Spleen (tissue), 11 donors: ENCODE measurements around the gene CLASP1. TPM values are rescaled to one million over a fixed set of nuclear protein-coding genes. Genes with fewer than 3 reads are reported as not detected.
"Not testable (repeated sequence)": the region's sequence is repeated elsewhere in the genome, so short reads cannot be mapped to it uniquely, and the experiment has no call there.

Source experiments
- DNase-seq: peaks from one replicate; pipeline ENCODE4 v3.0.0-alpha.2; 2020
- H3K27ac ChIP-seq, 8 donors: fragments of 200-600 bp; sonication (generic) in 7 of 8; 1 replicate in 4 of 8; 2 replicates in 4 of 8; pipeline versions ENCODE4 v1.5.0 to v1.8.0; 2016 to 2021; ENCODE audit warnings: inconsistent platforms in 4 of 8, mild to moderate bottlenecking in 4 of 8, moderate library complexity in 1 of 8
- H3K27me3 ChIP-seq, 7 donors: fragments of 200-600 bp; sonication (generic) in 6 of 7; replicated peaks in 1 of 7; 1 replicate in 4 of 7; 2 replicates in 3 of 7; pipeline versions ENCODE4 v1.5.0 to v1.8.0; 2016 to 2021; ENCODE audit warnings: inconsistent platforms in 3 of 7, mild to moderate bottlenecking in 1 of 7
- H3K36me3 ChIP-seq, 6 donors: fragments of 200-600 bp; sonication (generic) in 5 of 6; 1 replicate in 4 of 6; 2 replicates in 2 of 6; pipeline versions ENCODE4 v1.5.0 to v1.8.0; 2016 to 2021; ENCODE audit warnings: inconsistent platforms in 2 of 6
- H3K4me1 ChIP-seq, 6 donors: fragments of 200-600 bp; sonication (generic) in 5 of 6; 1 replicate in 3 of 6; 2 replicates in 3 of 6; pipeline versions ENCODE4 v1.5.0 to v1.8.0; 2016 to 2021; ENCODE audit warnings: inconsistent platforms in 3 of 6
- H3K4me3 ChIP-seq, 8 donors: fragments of 200-600 bp; sonication (generic) in 7 of 8; 1 replicate in 4 of 8; 2 replicates in 4 of 8; pipeline versions ENCODE4 v1.5.0 to v1.8.0; 2016 to 2021; ENCODE audit warnings: inconsistent platforms in 4 of 8, mild to moderate bottlenecking in 4 of 8, moderate library complexity in 2 of 8
- H3K9me3 ChIP-seq, 8 donors: fragments of 200-600 bp; sonication (generic) in 7 of 8; 1 replicate in 4 of 8; 2 replicates in 4 of 8; pipeline versions ENCODE4 v1.5.0 to v1.8.0; 2016 to 2021; ENCODE audit warnings: inconsistent platforms in 4 of 8
- POLR2A ChIP-seq, 3 donors: fragments of 450-650 bp; IDR thresholded peaks; one replicate each; pipeline ENCODE4 v1.5.1; 2017; ENCODE audit warnings: antibody characterized with exemption in 3 of 3, mild to moderate bottlenecking in 1 of 3
- POLR2AphosphoS5 ChIP-seq, 3 donors: sonication (generic); formaldehyde crosslinking; IDR thresholded peaks; one replicate each; pipeline ENCODE4 v1.5.1; 2017; ENCODE audit warnings: antibody characterized with exemption in 3 of 3
- WGBS, 5 donors: extraction: QIAGEN DNeasy Blood & Tissue Kit in 3 of 5; methylation state at CpG; one replicate each; pipeline versions ENCODE4 v1.1.5 to v1.1.7; 2013 to 2018; 5-methylcytosine and 5-hydroxymethylcytosine counted together
- intact Hi-C: fragments of 100-400 bp; cut with DNase I; formaldehyde crosslinking; loops from one replicate; pipeline ENCODE4 v1.15.0; 2023; ENCODE audit warnings: low total_unique reads
- polyA plus RNA-seq, 3 donors: library from polyadenylated mRNA; stranded (reverse); fragments of 200-250 nt; gene quantifications; one replicate each; pipeline ENCODE4 v1.2.1, GENCODE V29; 2013
- total RNA-seq, 7 donors: library from RNA; depleted of rRNA in 3 of 7; stranded (reverse); fragments of >200 nt in 3 of 7; fragmentation: NEBNext Ultra II Directional in 4 of 7; extraction: Animal tissue kit (Norgen Biotek cat#: 25700) in 4 of 7; gene quantifications; one replicate each; pipeline versions ENCODE4 v1.1.0 to v1.2.1, GENCODE V29; 2016 to 2021
- TF ChIP-seq, protein P1 (sequence below), 11 experiments: fragments of 200-600 bp in 7 of 11; fragments of 450-650 bp in 4 of 11; sonication (generic) in 4 of 11; IDR thresholded peaks in 8 of 11; conservative IDR thresholded peaks in 3 of 11; 1 replicate in 7 of 11; 2 replicates in 4 of 11; pipeline versions ENCODE4 v1.4.0 to v1.8.0; 2016 to 2021; ENCODE audit warnings: antibody characterized with exemption in 11 of 11, inconsistent platforms in 4 of 11, mild to moderate bottlenecking in 1 of 11
- donor health status: healthy with polysubstance abuse.
- donor health status: DM: no; HTN: no; CAD: no; lungs with moderate emphysema.
- donor health status: DM: no; HTN: no; CAD: no.
- donor health status: Bipolar disorder and iron deficiency.
- donor health status: healthy.
- donor health status: DM: no; HTN: no; CAD: no.
- donor health status: DM: yes; HTN: yes; CAD: no.

CLASP1 gene
- total and polyA plus RNA-seq, 10 donors: 4.0 to 103 (median 71.7) TPM

DNA sequence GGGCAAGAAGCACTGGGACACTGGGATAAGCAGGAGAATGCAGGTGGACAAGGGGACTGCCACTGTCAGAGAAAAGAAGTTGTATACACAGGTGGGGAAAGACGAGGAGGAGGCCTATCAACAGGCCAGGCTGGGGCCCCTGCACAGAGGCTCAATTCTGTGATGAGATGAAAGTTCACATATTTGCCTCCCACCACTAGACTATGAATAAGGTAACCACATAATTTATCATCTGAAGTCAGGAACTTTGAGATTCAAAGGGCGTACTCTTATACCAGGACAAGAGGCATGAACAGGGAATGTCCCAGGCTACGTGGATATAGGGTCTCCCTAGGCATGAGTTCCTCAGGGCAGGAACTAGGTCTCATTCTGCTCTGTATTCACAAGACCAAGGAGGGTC, 84.4 kb downstream of the CLASP1 start:
- TF ChIP-seq, protein P1, sequence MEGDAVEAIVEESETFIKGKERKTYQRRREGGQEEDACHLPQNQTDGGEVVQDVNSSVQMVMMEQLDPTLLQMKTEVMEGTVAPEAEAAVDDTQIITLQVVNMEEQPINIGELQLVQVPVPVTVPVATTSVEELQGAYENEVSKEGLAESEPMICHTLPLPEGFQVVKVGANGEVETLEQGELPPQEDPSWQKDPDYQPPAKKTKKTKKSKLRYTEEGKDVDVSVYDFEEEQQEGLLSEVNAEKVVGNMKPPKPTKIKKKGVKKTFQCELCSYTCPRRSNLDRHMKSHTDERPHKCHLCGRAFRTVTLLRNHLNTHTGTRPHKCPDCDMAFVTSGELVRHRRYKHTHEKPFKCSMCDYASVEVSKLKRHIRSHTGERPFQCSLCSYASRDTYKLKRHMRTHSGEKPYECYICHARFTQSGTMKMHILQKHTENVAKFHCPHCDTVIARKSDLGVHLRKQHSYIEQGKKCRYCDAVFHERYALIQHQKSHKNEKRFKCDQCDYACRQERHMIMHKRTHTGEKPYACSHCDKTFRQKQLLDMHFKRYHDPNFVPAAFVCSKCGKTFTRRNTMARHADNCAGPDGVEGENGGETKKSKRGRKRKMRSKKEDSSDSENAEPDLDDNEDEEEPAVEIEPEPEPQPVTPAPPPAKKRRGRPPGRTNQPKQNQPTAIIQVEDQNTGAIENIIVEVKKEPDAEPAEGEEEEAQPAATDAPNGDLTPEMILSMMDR (IDR thresholded peaks at IDR 0.05 in 8 of 11, conservative IDR thresholded peaks at IDR 0.05 in 3 of 11): no peak
- no peak for TF ChIP-seq POLR2AphosphoS5 (IDR thresholded peaks at IDR 0.05)
- no peak for TF ChIP-seq POLR2A (IDR thresholded peaks at IDR 0.05)
- Histone ChIP-seq H3K4me1 (peaks cover 0 to 46% (median 14%) of the 10 kb centered on the region in 6 donors), H3K27ac (no peak overlapping the region), H3K4me3 (no peak overlapping the region), H3K36me3 (peaks cover 0 to 8% (median 0%) of the 10 kb centered on the region in 6 donors), H3K9me3 (peaks cover 0 to 4% (median 0%) of the 10 kb centered on the region in 8 donors), H3K27me3 (no peaks in the 10 kb centered on the region)
- intact Hi-C loops: no loop called here
- WGBS, 5 donors: 89 to 92% (median 90%) methylated on average over 3 of the region's 3 CpGs
- DNase-seq: no peak

DNA sequence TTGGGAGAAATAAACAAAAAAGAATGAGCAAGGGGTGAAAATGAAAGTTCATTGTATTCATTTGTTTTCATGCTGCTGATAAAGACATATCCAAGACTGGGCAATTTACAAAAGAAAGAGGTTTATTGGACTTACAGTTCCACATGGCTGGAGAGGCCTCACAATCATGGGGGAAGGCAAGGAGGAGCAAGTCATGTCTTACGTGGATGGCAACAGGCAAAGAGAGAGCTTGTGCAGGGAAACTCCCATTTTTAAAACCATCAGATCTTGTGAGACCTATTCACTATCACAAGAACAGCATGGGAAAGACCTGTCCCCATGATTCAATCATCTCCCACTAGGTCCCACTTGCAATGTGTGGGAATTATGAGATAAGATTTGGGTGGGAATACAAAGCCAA, 85.5 kb downstream of the CLASP1 start:
- H3K27me3 ChIP-seq, H3K27ac ChIP-seq, H3K9me3 ChIP-seq, H3K4me3 ChIP-seq, DNase-seq, H3K36me3 ChIP-seq, intact Hi-C loops: not testable (repeated sequence)
- H3K4me1 ChIP-seq: peaks cover 0 to 47% (median 14%) of the 10 kb centered on the region in 6 donors
- WGBS, 5 donors: 71 to 96% (median 88%) methylated on average over 1 of the region's 1 CpG

DNA sequence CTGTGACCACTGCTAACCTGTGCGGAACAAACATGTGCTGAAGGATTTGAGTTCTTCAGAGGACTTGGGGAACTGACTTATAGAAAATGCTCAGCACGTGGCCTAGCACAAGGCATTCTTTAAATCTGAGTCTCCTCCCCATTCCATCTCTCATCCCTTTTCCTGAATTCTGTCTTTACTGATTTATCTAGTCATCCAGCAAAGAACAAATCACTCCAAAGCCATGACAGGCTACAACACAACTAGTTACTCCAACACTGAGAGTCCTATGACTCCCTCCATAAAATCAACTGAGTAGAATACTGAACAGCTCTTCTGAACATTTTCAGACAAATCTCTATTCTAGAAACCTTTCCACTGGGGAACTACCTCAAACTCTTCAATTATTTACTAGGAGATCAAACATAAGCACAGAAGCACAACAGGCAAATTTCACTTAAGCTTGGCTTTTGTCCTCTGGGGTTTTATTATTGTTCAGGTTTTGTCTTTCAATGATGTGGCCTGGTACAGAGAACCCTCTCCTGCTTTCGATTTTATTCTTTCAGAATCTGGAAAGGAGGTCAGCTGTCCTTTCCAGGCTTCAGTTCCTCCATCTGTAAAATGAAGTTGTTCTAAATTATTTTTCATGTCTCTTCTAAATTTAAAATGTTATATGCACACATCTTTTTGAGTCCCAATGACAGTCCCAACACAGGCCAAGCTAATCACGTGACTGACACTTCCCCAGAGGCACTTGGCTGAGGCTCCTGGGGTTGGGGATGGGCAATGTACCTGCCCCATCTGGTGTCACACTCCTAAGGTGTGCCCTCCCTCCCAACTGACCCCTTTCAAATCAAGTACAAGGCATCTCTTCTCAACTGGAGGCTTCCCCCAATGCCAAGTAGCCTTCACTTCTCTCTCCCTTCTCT, 86.7 kb downstream of the CLASP1 start:
- Histone ChIP-seq H3K27ac (no peak overlapping the region), H3K4me3 (no peak overlapping the region), H3K36me3 (no peaks in the 10 kb centered on the region), H3K27me3 (no peaks in the 10 kb centered on the region), H3K4me1 (peaks cover 0 to 60% (median 18%) of the 10 kb centered on the region in 6 donors), H3K9me3 (peaks cover 0 to 4% (median 0%) of the 10 kb centered on the region in 8 donors)
- intact Hi-C loops: no loop called here
- peak; percentile 50 for DNase-seq
- TF ChIP-seq, protein P1 (IDR thresholded peaks at IDR 0.05 in 8 of 11, conservative IDR thresholded peaks at IDR 0.05 in 3 of 11): no peak
- TF ChIP-seq POLR2AphosphoS5 (IDR thresholded peaks at IDR 0.05): no peak
- TF ChIP-seq POLR2A (IDR thresholded peaks at IDR 0.05): no peak
- 85 to 93% (median 89%) methylated on average over 4 of the region's 4 CpGs for WGBS, 5 donors

DNA sequence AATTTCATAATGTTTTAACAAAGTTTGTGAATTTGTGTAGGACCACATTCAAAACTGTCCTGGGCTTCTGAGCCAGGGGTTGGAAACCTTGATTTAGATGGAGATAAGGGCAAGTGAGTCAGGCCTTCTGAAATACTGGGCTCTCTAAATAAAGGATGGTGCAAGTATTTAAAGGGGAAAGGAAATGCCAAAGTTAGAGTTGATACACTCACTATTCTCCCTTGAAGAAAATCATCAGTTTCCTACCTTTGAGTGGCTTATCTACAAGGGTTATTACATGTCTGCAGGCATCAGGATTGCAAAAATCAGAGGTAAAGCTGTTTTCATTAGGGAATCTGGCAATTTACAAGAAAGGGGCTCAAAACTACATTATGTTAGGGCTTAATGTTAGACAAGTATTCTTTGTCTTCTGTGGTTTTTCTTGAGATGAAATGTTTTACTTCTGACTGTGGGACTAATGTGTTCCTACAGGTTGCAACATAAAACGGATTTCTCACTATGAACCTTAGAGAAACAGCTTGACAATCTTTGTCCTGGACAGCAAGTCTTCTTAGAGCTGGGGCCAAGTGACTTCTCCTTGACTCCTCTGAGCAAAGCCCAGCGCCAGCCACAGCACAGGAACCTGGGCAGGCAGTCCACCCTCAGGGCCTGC, 87.5 kb downstream of the CLASP1 start:
- DNase-seq: no peak
- peaks cover 0 to 58% (median 18%) of the 10 kb centered on the region in 6 donors for H3K4me1 ChIP-seq
- no peak overlapping the region for H3K27ac ChIP-seq
- no peaks in the 10 kb centered on the region for H3K36me3 ChIP-seq
- H3K9me3 ChIP-seq: peaks cover 0 to 4% (median 0%) of the 10 kb centered on the region in 8 donors
- H3K27me3 ChIP-seq: no peaks in the 10 kb centered on the region
- intact Hi-C loops: no loop called here
- 66 to 83% (median 71%) methylated on average over 2 of the region's 2 CpGs for WGBS, 5 donors
- TF ChIP-seq POLR2A (IDR thresholded peaks at IDR 0.05) (no peak), POLR2AphosphoS5 (IDR thresholded peaks at IDR 0.05) (no peak)
- TF ChIP-seq, protein P1 (IDR thresholded peaks at IDR 0.05 in 8 of 11, conservative IDR thresholded peaks at IDR 0.05 in 3 of 11): no peak
- no peak overlapping the region for H3K4me3 ChIP-seq
